ENCODE measurements around the gene KRT33A. TPM values are rescaled to one million over a fixed set of nuclear protein-coding genes. Genes with fewer than 3 reads are reported as not detected.
"Not testable (repeated sequence)": the region's sequence is repeated elsewhere in the genome, so short reads cannot be mapped to it uniquely, and the experiment has no call there.

Gene KRT33A
- total RNA-seq, 2 experiments from 2014 or later: not detected

DNA sequence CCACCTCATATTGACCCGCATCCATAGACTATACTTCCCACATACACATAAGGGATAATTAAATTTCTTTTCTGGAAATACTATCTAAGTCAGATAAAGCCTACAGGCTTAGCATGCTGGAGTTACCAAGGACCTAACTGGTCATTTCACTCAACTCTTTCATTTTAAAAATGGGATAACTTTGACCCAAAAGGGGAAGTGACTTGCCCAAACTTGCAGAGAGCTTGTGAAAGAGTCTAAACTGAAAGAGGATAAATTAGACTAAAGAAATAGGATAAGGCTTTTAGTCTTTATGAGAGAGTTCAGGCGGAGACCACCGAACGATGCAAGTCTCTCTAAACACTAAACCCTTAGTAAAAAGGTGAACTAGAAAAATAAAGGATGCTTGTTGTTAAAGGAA is 3.9 kb upstream of the KRT33A start:
- no peaks in the 10 kb centered on the region for H3K36me3 Mint-ChIP-seq (ENCODE audit: low read depth)
- H3K27ac Mint-ChIP-seq: no peak overlapping the region
- POLR2A ChIA-PET: no interaction called here
- DNase-seq: no peak
- peaks cover 21% of the 10 kb centered on the region for H3K27me3 Mint-ChIP-seq (ENCODE audit: low read depth)
- H3K4me3 Mint-ChIP-seq: no peak overlapping the region
- ATAC-seq: no peak
- CTCF ChIA-PET: no interaction called here
- H3K9me3 Mint-ChIP-seq (ENCODE audit: insufficient read depth): no peaks in the 10 kb centered on the region
- H3K4me1 Mint-ChIP-seq (ENCODE audit: low read depth): no peaks in the 10 kb centered on the region

DNA sequence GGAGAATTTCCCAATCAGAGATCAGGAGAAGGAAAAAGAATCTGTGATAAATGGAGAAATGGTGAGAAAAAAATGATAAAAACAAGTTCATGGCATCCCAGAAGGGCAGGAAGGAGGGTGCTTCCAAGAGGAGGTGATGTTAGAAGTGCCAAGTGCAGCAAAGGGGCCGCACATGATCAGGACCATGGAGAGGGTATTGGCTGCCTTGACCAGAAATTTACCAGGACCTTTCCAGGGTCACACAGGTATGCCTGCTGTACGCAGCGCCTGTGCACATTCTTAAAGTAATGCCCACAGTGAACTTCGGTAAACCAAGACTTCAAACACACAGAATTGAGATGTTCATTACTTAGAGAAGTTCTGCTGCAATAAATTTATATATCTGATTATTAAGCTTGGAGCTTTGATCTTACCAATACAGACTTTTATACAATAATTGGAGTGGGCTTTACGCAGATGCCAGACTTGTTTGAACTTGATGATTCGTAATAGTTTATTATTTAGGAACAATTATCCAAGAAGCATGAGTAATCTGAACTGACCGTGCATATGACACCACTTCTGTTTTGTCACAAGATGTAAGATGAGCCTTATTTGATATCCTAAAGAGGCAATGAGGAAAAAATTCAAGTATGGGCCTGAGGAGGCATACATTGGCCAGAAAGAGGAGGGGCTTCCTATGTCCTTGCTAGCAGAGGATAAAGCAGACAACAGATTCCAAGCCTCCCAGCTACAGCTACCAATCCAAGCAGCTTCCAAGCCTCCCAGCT is 2.2 kb upstream of the KRT33A start:
- POLR2A ChIA-PET: no interaction called here
- no peak for ATAC-seq
- DNase-seq: no peak
- Mint-ChIP-seq H3K9me3 (ENCODE audit: insufficient read depth) (no peaks in the 10 kb centered on the region), H3K4me3 (no peak overlapping the region), H3K27ac (no peak overlapping the region), H3K36me3 (ENCODE audit: low read depth) (no peaks in the 10 kb centered on the region), H3K27me3 (ENCODE audit: low read depth) (peaks cover 21% of the 10 kb centered on the region), H3K4me1 (ENCODE audit: low read depth) (no peaks in the 10 kb centered on the region)
- CTCF ChIA-PET: interaction anchor here (1.1 kb wide), 1 partner anchor 310 kb away, joined by 3 read pairs; no protein-coding TSS in a partner anchor

DNA sequence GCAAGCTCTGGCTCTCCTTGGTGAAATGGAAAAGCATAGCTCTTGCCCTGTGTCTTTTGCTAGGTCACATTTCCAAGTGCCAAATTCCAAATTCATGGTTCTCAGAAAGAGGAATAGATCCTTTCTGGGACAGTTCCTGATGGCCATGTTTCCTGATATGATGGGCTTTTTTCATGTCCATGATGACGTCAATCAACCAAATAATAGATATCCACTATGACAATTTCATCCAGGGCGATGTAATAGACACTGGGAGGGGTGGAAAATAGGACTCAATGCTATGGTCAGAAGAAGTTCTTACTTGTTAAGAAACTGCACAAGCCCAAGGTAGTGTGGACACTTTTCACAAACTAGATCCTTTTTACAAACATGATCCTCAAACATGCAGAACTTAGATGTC is 549 bp upstream of the KRT33A start:
- H3K36me3 Mint-ChIP-seq (ENCODE audit: low read depth): no peaks in the 10 kb centered on the region
- CTCF ChIA-PET: interaction anchor here (1.8 kb wide), 1 partner anchor 10 kb away, joined by 5 read pairs; no protein-coding TSS in a partner anchor

DNA sequence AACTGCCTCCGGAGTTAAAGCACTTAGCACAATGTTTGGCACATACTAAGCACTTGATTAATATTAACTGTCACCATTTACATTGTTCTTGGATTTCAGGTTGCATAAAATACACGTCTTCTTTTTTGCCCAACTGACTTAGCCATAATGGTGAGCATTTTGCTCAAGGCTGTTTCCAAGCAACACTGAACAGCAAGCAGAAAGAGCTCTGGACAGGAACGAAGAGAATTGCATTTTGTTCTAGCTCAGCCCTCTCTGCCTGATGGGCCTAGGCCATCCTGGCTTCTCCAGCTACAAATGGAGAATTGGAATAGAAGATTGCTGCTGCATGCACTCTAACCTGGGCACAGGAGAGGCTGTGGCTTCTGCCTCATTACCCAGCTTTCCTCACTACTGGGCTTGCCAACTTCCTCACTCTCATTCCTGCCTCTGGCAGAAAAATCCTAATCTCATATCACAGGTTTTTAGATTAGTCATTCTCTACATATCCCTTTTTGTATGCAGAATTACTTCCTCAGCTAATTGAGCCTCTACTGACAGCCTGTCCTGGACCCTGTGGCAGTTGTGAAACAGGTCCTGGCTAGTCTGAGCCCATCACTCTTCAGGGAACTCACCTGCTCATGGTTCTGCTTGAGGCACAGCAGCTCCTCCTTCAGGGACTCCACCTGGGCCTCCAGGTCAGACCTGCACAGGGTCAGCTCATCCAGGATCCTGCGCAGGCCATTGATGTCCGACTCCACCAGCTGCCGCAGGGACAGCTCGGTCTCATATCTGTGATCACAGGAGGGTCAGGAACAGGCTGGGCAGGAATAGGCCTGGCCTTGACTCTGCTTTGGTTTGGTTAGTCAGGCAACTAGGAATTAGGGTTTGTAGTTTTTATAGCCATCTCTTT is 2.5 kb downstream of the KRT33A start:
- DNase-seq: no peak
- Mint-ChIP-seq H3K9me3 (ENCODE audit: insufficient read depth) (peaks cover 8% of the 10 kb centered on the region), H3K27me3 (ENCODE audit: low read depth) (peaks cover 6% of the 10 kb centered on the region), H3K4me3 (no peak overlapping the region), H3K36me3 (ENCODE audit: low read depth) (peaks cover 3% of the 10 kb centered on the region), H3K4me1 (ENCODE audit: low read depth) (no peaks in the 10 kb centered on the region), H3K27ac (no peak overlapping the region)
- CTCF ChIA-PET: no interaction called here
- POLR2A ChIA-PET: no interaction called here
- no peak for ATAC-seq

More for the DNA sequence above, 549 bp upstream of the KRT33A start:
- POLR2A ChIA-PET: interaction anchor here (0.6 kb wide), 1 partner anchor 379 kb away, joined by 3 read pairs; no protein-coding TSS in a partner anchor
- DNase-seq (no peak), ATAC-seq (no peak)
- no peak overlapping the region for H3K4me3 Mint-ChIP-seq
- no peaks in the 10 kb centered on the region for H3K9me3 Mint-ChIP-seq (ENCODE audit: insufficient read depth)
- no peaks in the 10 kb centered on the region for H3K4me1 Mint-ChIP-seq (ENCODE audit: low read depth)
- no peak overlapping the region for H3K27ac Mint-ChIP-seq
- peaks cover 14% of the 10 kb centered on the region for H3K27me3 Mint-ChIP-seq (ENCODE audit: low read depth)

DNA sequence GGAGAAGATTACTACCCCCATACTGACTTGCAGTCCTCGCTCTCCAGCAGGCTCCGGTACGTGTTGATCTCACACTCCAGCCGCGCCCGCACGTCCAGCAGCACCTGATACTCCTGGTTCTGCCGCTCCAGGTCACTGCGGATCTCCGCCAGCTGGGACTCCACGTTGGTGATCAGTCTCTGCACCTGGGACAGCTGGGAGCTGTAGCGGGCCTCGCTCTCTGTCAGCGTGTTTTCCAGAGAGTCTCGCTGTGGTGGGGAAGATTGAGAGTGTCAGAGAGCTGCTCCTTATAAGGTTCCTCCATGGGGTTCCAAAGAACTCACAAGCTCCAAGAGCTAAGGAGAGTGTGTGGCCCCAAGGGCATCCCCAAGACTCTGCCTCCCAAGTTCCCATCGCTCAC is 4.2 kb downstream of the KRT33A start:
- POLR2A ChIA-PET; ATAC-seq; H3K27ac Mint-ChIP-seq; H3K4me3 Mint-ChIP-seq; H3K4me1 Mint-ChIP-seq (ENCODE audit: low read depth); DNase-seq; H3K27me3 Mint-ChIP-seq (ENCODE audit: low read depth): not testable (repeated sequence)
- CTCF ChIA-PET: interaction anchor here (2.2 kb wide), 1 partner anchor 24 kb away, joined by 6 read pairs; no protein-coding TSS in a partner anchor
- Mint-ChIP-seq H3K9me3 (ENCODE audit: insufficient read depth) (peaks cover 21% of the 10 kb centered on the region), H3K36me3 (ENCODE audit: low read depth) (peaks cover 14% of the 10 kb centered on the region)

DNA sequence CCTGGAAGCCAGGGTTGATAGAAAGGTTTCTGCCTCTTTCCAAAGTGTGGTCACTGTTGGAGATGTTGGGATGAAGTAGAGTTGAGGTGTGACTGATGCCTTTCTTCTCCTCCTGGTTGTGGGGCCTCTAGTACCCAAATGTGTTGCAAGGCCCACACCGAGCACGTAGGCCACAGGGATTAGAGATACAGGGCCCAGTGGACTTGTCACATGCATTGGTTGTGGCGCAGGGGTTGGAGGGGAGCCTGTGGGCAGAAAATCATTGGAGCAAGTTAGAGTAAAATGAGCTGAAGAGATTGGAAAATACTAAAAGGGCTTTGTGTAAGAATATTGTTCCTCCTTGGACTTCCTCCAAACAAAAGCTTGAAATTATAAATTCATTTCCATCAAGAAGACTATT is 4.6 kb downstream of the KRT33A start:
- Mint-ChIP-seq H3K4me1 (ENCODE audit: low read depth) (peaks cover 11% of the 10 kb centered on the region), H3K27ac (no peak overlapping the region), H3K27me3 (ENCODE audit: low read depth) (no peaks in the 10 kb centered on the region), H3K9me3 (ENCODE audit: insufficient read depth) (peaks cover 21% of the 10 kb centered on the region), H3K36me3 (ENCODE audit: low read depth) (peaks cover 14% of the 10 kb centered on the region), H3K4me3 (no peak overlapping the region)
- ChIA-PET CTCF (interaction anchor here (2.2 kb wide), 1 partner anchor 24 kb away, joined by 6 read pairs; no protein-coding TSS in a partner anchor), POLR2A (no interaction called here)
- DNase-seq: no peak
- no peak for ATAC-seq

DNA sequence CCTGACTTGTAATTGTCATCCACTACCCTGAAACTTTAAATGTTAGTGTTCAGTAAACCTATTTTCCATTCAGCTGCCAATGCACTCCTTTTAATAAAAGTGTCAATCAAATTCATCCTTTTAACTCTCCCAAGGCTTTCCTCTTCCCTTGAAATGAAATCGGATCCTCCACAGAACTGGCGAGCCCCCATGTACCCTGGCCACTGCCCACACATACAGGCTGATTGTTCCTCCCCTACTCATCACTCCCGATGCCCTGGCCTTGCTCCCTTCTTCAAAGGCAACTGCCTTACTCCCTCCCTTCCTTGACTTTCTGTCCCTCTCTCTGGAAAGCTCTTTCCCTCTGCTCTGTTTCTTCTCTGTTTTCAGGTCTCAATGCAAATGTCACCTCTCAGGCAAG is 7.6 kb downstream of the KRT33A start:
- H3K27ac Mint-ChIP-seq: no peak overlapping the region
- DNase-seq (no peak), ATAC-seq (no peak)
- no peak overlapping the region for H3K4me3 Mint-ChIP-seq
- peaks cover 21% of the 10 kb centered on the region for H3K9me3 Mint-ChIP-seq (ENCODE audit: insufficient read depth)
- peaks cover 37% of the 10 kb centered on the region for H3K4me1 Mint-ChIP-seq (ENCODE audit: low read depth)
- POLR2A ChIA-PET: no interaction called here
- H3K36me3 Mint-ChIP-seq (ENCODE audit: low read depth): peaks cover 16% of the 10 kb centered on the region
- H3K27me3 Mint-ChIP-seq (ENCODE audit: low read depth): no peaks in the 10 kb centered on the region
- CTCF ChIA-PET: no interaction called here

DNA sequence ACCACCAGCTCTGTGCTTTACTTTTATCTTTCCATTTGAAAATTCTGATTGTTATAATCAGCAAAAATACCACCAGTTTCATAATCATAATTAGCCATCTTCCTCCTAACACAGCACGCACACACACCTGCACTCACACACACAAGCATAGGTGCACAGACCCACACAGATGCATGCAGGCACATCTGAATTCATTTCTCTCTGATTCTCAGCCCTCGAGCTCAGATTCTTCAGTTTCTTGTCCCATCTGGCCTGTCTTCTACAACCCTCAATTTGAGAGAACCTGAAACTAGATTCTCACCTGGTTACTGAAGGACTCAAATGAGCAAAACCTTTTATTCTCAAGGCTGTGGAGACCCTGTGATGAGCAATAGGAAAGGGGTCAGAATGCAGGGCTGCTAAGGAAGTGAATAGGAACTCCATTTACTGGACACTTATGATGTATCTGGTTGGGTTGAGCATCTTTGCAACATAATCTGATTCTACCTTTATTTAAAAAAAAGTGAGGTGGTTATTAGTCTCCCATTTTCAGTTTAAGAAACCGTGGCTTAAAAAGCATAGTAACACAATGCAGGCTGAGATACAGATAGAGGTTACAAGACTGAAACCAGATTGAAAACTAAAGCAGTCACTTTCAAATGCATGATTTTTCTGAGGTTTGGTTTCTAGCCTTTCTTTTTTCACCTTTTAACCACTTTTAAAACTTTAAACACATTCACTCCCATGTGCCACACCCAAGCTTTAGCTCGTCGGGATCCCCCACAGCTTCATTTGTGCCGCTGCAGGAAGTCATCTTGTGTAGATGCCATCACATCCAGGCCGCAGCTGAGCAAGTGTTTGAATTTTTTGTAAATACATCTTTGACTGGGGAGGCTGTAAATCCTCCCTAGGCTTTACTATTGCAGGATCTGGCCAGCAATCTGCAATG is 9.4 kb downstream of the KRT33A start:
- DNase-seq: peak; percentile 65

DNA sequence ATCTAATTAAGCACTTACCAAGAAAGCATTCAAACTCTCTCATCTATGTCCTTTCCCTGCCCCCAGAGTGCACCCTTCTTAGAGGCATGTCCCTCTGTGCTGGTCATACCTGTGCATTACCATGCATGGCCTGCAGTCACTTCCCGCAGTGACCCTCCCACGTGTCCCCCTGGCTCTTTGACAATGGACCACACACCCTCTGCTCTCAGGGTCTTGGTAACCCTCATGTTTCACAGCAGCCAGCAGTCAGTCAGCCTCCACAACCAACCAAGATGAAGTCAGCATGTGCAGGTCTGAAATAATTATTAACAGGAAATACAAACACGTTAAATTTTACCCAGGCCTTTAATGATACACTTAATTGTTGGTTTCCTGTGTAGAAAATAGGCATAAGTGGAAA is 10.1 kb downstream of the KRT33A start:
- H3K9me3 Mint-ChIP-seq (ENCODE audit: insufficient read depth): peaks cover 21% of the 10 kb centered on the region
- CTCF ChIA-PET: interaction anchor here (1.0 to 4.9 kb wide), 3 partner anchors 18 to 325 kb away, joined by 4 to 26 read pairs (median 8); partner anchors contain the start of gene KRTAP16-1
- no peak for DNase-seq
- peaks cover 40% of the 10 kb centered on the region for H3K4me1 Mint-ChIP-seq (ENCODE audit: low read depth)
- no peak for ATAC-seq
- H3K27ac Mint-ChIP-seq: peak overlapping the region; percentile 53
- H3K36me3 Mint-ChIP-seq (ENCODE audit: low read depth): peaks cover 16% of the 10 kb centered on the region
- peaks cover 2% of the 10 kb centered on the region for H3K27me3 Mint-ChIP-seq (ENCODE audit: low read depth)
- POLR2A ChIA-PET: interaction anchor here (0.6 to 0.7 kb wide), 2 partner anchors 415 to 438 kb away, joined by 3 to 4 read pairs; no protein-coding TSS in a partner anchor
- H3K4me3 Mint-ChIP-seq: no peak overlapping the region

More for the DNA sequence above, 9.4 kb downstream of the KRT33A start:
- CTCF ChIA-PET: interaction anchor here (0.7 to 4.9 kb wide), 4 partner anchors 10 to 322 kb away, joined by 3 to 26 read pairs (median 4); partner anchors contain the start of gene KRT33A
- Mint-ChIP-seq H3K4me3 (peak overlapping the region; percentile 34), H3K4me1 (ENCODE audit: low read depth) (peaks cover 37% of the 10 kb centered on the region), H3K9me3 (ENCODE audit: insufficient read depth) (peaks cover 21% of the 10 kb centered on the region), H3K27me3 (ENCODE audit: low read depth) (peaks cover 2% of the 10 kb centered on the region), H3K27ac (peak overlapping the region; percentile 85), H3K36me3 (ENCODE audit: low read depth) (peaks cover 16% of the 10 kb centered on the region)
- ATAC-seq: peak; percentile 78
- POLR2A ChIA-PET: interaction anchor here (1.3 kb wide), 1 partner anchor 33 kb away, joined by 5 read pairs; no protein-coding TSS in a partner anchor

DNA sequence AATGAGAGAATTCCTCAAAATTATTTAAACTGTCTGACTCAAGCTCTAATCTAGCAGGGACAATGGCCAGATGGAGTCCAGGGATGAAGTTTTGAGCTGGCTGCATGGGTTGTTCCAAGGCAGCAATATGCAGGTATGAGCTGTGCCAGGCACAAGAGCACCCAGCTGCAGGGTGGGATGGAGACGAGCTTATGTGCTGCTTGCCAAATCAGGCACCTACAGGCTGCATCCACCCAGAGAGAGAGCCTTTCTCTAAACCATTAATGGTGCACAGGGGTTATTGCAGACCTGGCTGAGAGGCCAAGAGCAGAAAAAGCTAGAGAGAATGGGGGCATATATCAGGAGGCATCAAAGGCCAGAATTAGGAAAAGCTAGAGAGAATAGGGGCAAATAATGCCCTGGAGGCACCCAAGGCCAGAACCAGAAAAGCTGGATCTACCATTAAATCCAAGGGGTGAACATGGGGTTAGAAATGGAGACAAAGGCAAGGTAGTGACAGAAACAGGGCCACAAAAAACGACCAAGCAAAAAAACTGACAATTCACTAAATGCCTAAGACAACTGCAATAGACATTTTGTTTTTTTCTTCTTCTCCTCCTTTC is 11.0 kb downstream of the KRT33A start:
- peak overlapping the region; percentile 53 for H3K27ac Mint-ChIP-seq
- H3K9me3 Mint-ChIP-seq (ENCODE audit: insufficient read depth): peaks cover 21% of the 10 kb centered on the region
- CTCF ChIA-PET: interaction anchor here (0.9 to 4.9 kb wide), 4 partner anchors 17 to 326 kb away, joined by 3 to 26 read pairs (median 6); partner anchors contain the start of gene KRTAP16-1
- H3K4me3 Mint-ChIP-seq: no peak overlapping the region
- peaks cover 47% of the 10 kb centered on the region for H3K4me1 Mint-ChIP-seq (ENCODE audit: low read depth)
- peaks cover 2% of the 10 kb centered on the region for H3K27me3 Mint-ChIP-seq (ENCODE audit: low read depth)
- ATAC-seq: no peak
- H3K36me3 Mint-ChIP-seq (ENCODE audit: low read depth): peaks cover 16% of the 10 kb centered on the region
- DNase-seq: no peak
- POLR2A ChIA-PET: interaction anchor here (0.7 to 1.2 kb wide), 2 partner anchors 349 to 438 kb away, joined by 4 read pairs; partner anchors contain the start of gene EIF1

All from activated CD8-positive, alpha-beta T cell treated with anti-CD3 and anti-CD28 coated beads, Interleukin-2, amount 10 ng/mL, durations not matched to agents 7 days and 5 days (primary cell).